C4-2B (cell line): Measurements from ENCODE around the gene PTGDS.

Experiments
- CTCF ChIP-seq: fragments of 450-650 bp; conservative IDR thresholded peaks from 2 replicates; pipeline ENCODE4 v1.5.1; 2017; ENCODE audit warnings: mild to moderate bottlenecking
- ZFX ChIP-seq: fragments of 450-650 bp; IDR thresholded peaks from 2 replicates; pipeline ENCODE4 v1.6.1; 2017

- no peak for TF ChIP-seq CTCF
- TF ChIP-seq ZFX, result no peak
These were observed 35.6 kb downstream of the PTGDS start for GRCh38 chr9:137012694-137013570.
